GM23248 (cell line): ENCODE results near the gene ASB16.

Source experiments
- EZH2 ChIP-seq: fragments of 200-600 bp; sonication (generic); IDR thresholded peaks from 2 replicates; pipeline ENCODE4 v1.6.1; 2018; ENCODE audit warnings: antibody characterized with exemption, mild to moderate bottlenecking; ENCODE audit not compliant: insufficient read depth, poor library complexity, severe bottlenecking
- EZH2phosphoT487 ChIP-seq: fragments of 200-600 bp; sonication (generic); IDR thresholded peaks from 2 replicates; pipeline ENCODE4 v1.6.1; 2018; ENCODE audit warnings: antibody characterized with exemption, moderate library complexity, mild to moderate bottlenecking, low read depth; ENCODE audit not compliant: insufficient read depth

DNA sequence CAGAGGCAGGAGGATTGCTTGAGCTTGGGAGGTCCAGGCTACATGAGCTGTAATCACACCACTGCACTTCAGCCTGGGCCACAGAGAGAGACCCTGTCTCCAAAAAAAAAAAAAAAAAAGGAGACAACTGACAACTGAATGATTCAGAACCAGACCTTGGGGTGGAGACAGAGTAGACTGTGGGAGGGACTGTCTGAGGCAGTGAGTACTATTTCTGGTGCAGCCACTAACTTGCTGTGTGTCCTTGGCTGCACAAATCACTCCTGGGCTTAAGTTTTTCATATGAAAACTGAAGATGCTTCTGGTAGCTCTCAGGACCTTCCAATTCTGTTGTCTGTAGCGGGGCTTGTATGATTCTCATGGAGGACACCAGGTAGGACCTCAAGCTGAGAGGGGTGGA, 5.8 kb downstream of the ASB16 start:
- TF ChIP-seq EZH2 (no peak), EZH2phosphoT487 (no peak)
